LNCaP clone FGC (cell line): ENCODE results near the gene C22orf42.
"Not testable (repeated sequence)": the region's sequence is repeated elsewhere in the genome, so short reads cannot be mapped to it uniquely, and the experiment has no call there.

Source experiments
- DNase-seq: peaks from one replicate; pipeline ENCODE4 v3.0.0-alpha.2; 2011; ENCODE audit warnings: low read depth
- H3K4me3 ChIP-seq: 2 replicates; pipeline ENCODE4 v1.5.1; 2011; ENCODE audit warnings: mild to moderate bottlenecking, low read depth, low read length, control low read depth
- TF ChIP-seq, protein P1 (sequence below): IDR thresholded peaks from 2 replicates; pipeline ENCODE4 v1.5.1; 2012; ENCODE audit warnings: mild to moderate bottlenecking; ENCODE audit not compliant: control insufficient read depth, insufficient read depth; ENCODE audit errors: extremely low read depth

Gene C22orf42

DNA sequence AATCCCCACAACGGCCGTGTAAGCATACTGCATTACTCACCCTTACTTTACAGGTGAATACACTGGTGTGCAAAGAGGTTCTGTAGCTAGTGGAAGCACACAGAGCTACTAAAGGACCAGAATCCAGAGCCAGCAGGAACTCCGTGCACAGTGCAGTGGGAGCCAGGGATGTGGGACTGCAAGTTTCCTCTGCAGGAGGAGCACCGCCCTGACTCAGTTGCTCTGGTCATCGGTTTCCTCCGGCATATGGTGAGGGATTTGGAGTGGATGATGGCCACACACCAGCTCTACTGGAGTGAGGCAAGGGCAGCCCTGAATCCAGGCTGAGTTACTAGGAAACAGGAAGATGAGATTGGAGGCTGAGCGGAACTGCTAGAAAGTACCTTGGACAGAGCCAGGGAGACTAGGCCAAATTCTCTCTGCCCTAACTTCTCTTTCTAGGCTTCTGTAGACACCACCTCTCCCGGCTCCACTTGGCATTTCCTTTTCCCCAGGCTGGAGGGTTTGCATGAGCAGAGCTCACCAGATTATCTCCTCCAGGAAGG lies 18.2 kb upstream of the C22orf42 start:
- no peak overlapping the region for H3K4me3 ChIP-seq
- no peak for DNase-seq
- TF ChIP-seq, protein P1, sequence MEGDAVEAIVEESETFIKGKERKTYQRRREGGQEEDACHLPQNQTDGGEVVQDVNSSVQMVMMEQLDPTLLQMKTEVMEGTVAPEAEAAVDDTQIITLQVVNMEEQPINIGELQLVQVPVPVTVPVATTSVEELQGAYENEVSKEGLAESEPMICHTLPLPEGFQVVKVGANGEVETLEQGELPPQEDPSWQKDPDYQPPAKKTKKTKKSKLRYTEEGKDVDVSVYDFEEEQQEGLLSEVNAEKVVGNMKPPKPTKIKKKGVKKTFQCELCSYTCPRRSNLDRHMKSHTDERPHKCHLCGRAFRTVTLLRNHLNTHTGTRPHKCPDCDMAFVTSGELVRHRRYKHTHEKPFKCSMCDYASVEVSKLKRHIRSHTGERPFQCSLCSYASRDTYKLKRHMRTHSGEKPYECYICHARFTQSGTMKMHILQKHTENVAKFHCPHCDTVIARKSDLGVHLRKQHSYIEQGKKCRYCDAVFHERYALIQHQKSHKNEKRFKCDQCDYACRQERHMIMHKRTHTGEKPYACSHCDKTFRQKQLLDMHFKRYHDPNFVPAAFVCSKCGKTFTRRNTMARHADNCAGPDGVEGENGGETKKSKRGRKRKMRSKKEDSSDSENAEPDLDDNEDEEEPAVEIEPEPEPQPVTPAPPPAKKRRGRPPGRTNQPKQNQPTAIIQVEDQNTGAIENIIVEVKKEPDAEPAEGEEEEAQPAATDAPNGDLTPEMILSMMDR, result no peak

DNA sequence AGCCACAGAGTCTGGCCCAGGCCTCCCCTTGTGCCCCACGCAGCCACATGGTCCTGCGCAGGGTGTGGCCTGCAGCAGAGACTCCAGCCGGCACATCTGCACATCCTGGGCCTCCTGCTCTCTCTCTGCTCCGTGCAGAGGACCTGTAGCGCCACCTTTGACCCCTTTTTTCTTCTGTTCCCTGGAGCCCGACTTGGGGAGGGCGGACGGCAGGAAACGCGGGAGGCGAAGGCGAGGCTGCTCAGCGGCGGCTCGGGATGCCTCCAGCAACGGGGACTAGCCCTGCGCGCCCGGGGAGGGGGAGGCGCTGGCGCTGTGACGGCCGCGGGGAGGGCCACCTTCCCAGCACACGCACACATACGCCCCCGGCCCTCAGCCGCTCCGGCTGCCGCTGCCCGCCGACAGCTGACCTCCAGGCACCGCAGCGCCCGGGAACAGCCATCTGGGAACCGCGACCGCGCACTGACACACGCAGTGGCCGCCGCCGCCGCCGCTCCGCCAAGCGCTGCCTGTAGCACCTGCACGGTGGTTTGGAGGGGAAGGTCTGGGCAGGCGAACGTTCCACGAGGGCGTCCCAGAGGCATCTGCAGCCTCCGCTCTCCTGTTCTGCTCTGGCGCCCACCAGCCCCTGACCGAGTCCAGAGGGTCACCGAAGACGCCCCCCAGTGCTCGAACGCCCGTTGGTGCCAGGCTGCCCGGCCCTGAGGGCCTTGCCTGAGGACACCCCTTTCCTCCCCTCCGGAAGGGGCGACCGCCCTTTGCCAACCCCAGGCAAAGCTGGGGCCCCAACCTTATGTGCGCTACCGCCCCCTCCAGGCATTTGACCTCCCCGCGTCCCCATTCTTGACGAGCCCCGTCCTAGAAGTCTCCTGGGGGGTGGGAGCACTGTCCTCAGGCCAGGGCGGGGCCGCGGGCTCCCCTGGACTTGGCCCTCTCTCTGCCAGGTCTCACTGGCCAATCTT lies 16.9 kb upstream of the C22orf42 start:
- no peak overlapping the region for H3K4me3 ChIP-seq
- TF ChIP-seq, protein P1, result no peak
- DNase-seq, result no peak

DNA sequence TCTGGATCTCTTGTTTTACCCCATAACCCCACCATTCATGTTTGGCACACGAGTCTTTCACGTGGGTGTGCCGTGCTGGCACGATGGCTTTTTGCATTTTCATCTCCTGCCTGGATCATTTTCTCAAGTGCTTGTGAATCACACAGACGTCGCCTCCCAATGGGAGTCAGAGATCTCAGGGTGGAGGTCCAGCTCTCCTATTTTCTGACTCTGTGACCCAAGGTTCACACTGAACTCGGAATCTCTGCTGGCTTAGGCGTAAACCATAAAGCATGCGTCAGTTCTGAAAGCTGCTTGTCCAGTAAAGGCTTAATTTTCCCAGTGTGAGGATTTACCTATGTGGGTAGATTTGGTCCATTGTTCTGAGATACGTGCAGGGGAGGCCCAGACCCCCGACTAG lies 16.0 kb upstream of the C22orf42 start:
- no peak for DNase-seq
- TF ChIP-seq, protein P1, result no peak
- H3K4me3 ChIP-seq, result no peak overlapping the region

DNA sequence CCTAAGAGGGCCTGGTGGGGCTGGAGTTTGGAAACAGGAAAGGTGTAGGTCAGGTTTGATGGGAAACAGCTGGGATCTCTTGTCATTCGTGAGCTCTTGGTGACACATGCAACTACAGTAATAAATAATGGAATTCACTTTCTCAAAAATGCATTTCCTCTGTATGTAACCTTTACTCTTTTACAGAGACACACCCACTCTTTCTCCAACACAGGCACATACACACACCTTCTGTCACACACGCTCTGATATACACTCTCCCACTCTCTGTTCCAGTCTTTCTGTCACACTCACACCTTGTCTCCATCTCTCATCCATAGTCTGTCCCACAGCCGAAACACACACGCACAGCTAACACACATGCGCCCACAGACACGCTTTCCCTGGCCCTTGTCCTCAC lies 6.6 kb upstream of the C22orf42 start:
- no peak for DNase-seq
- no peak overlapping the region for H3K4me3 ChIP-seq
- TF ChIP-seq, protein P1, result no peak

DNA sequence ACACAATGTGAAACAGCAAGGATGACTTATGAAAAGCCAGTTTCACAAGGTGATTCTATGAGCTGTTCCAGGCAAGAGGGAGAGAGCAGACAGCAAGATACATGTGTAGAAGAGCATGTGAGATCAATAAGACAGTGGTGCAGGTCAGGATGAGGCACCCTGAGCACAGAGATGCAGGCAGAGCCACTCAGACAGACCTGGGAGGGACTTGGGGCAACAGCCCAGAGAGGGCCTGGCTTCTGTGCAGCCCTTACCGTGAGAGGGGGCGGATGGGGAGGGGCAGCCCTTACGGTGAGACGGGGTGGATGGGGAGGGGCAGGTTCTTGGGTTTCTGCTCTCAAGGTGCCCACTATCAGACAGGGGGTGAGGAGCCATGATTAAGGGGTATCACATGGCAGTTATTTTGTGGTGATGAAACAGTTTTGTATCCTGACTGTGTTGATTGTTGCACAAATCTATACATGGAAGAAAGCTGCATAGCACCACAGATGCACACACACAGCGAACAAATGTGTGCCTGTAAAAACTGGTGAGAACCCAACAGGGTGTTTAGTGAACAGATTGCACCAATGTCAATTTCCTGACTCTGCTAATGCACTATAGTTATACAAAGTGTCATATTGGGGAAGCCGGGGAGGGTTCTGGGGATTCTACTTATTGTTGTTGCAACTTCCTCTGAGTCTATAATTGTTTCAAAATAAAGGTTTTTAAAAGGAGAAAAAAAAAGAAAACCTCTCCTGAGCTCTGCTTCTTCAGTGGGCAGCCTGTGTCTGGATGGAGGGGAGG lies 5.2 kb upstream of the C22orf42 start:
- no peak overlapping the region for H3K4me3 ChIP-seq
- DNase-seq, result no peak
- TF ChIP-seq, protein P1, result no peak

DNA sequence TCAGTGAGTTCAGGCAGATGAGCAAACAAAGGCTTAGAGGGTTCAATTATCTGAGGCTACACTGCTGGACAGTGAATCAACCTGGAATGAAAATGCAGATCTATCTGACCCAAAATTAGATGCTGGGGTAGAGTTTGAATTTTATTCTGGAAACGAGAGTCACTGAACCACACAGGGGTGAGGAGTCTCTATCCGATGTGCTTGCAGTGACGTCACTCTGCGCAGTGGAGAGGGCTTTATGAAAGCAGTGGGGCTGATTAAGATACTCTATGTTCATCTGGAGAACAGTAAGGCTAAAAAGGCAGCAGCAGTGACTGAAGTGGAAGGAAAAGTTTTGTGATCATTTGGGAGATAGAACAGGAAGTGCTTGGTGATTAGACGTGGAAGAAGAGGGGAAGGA lies 1.3 kb upstream of the C22orf42 start:
- not testable (repeated sequence) for DNase-seq, H3K4me3 ChIP-seq

DNA sequence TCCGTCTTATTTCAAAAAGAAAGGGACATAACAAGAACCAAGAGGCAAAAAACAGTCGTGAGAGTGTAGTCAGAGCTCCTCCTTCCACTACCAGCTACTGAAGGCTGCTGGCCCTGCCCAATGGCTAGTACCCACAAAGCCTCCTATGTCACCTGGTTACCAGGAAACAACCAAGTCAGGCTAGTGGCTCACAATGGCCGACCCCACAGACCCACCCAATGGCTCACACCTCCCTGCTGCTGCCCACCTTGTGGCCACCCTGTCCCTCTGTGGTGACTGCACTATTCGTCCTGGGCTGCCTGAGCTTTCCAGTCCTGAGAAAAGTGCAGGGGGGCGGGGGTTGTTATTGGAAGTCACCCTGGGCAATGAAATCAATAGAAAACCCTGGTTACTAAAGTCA lies 1.5 kb downstream of the C22orf42 start:
- DNase-seq, result not testable (repeated sequence)

DNA sequence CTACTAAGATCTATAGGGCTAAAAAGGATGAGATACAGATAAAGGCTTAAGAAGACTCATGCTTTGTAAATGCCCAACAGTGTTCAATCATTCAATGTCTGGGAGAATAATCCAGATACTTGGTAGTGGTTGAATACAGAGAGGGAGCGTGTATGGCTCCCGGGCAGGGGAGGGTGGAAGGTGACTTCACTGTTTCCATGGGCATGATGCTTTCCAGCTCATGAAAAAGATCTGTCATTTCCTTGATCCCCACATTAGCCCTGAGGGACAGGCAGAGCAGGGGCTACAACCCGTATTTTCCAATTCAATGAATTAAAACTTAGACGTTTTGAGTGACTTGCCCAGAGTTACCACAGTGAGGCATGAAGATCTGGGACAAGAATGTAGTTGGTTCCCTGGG lies 4.4 kb downstream of the C22orf42 start:
- not testable (repeated sequence) for DNase-seq, H3K4me3 ChIP-seq

More for the DNA sequence above, 1.5 kb downstream of the C22orf42 start:
- H3K4me3 ChIP-seq, result not testable (repeated sequence)

DNA sequence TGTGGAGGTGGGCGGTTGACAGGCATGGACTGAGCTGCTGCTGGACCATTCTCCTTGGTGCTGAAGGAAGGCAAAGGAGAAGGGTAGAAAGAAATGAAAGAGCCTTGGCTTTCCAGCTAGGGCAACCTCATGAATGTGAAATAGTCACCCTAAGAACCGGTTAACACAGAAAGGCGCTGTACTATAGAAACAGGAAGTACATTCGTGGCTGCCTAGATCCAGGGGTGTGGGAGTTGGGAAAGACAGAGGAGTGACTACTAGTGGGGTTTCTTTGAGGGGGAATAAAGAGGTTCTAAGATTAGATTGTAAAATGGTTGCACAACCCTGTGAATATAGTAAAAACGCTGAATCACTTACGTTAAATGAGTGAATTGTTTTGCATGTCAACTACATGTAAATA lies 7.5 kb downstream of the C22orf42 start:
- not testable (repeated sequence) for H3K4me3 ChIP-seq, DNase-seq

DNA sequence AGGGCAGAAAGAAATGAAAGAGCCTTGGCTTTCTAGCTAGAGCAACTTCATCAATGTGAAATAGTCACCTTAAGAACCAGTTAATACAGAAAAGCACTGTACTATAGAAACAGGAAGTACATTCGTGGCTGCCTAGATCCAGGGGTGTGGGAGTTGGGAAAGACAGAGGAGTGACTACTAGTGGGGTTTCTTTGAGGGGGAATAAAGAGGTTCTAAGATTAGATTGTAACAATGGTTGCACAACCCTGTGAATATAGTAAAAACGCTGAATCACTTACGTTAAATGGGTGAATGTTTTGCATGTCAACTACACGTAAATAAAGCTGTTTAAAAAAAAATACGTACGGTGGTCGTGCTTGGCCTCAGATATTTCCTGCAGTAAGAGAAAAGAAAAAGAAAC lies 8.5 kb downstream of the C22orf42 start:
- not testable (repeated sequence) for DNase-seq, H3K4me3 ChIP-seq

DNA sequence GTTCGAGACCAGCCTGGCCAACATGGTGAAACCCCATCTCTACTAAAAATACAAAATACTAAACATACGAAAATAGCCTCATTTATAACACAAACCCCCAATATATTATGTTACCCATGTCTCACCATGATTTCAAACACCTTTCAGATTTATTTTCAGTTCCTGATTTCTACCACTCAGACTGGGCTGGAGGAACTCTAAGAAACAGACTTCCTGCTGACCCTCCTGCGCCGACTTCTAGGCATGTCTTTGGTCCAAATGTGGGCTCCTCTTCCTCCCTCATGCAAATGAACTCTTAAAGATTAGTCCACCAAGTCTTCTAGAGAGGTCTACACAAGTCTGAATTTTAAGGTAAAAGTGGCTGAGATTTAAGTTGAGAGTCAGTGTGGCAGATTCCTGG lies 10.7 kb downstream of the C22orf42 start:
- not testable (repeated sequence) for DNase-seq, H3K4me3 ChIP-seq

DNA sequence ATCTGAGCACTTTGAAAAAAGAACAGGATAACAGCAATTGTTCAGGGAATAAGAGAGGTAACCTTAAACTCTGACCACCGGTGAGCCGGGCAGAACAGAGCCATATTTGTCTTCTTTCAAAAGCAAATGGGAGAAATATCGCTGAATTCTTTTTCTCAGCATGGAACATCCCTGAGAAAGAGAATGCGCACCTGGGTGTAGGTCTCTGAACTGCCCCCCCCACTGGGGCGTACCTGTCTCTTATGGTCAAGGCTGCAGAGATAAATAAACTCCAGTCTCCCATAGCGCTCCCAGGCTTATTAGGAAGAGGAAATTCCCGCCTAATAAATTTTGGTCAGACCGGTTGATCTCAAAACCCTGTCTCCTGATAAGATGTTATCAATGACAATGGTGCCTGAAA lies 12.0 kb downstream of the C22orf42 start:
- H3K4me3 ChIP-seq, DNase-seq: not testable (repeated sequence)
